Smooth muscle cell (in vitro differentiated cells): ENCODE results near the gene LRRC25. TPM values are rescaled to one million over a fixed set of nuclear protein-coding genes. Genes with fewer than 3 reads are reported as not detected.

Experiments
- DNase-seq: peaks from one replicate; lab custom pipeline; 2025; ENCODE audit not compliant: unreplicated experiment; lab: John Stamatoyannopoulos, UW
- H2AFZ ChIP-seq: fragments of 200-600 bp; sonication (generic); 2 replicates; pipeline ENCODE4 v1.6.0; 2016; ENCODE audit warnings: antibody characterized with exemption, low read depth, mild to moderate bottlenecking
- H3F3A ChIP-seq: fragments of 200-600 bp; sonication (generic); 2 replicates; pipeline ENCODE4 v1.6.0; 2017; ENCODE audit warnings: antibody characterized with exemption, low read depth
- H3K27ac ChIP-seq: fragments of 200-600 bp; sonication (generic); 2 replicates; pipeline ENCODE4 v1.5.1; 2016; ENCODE audit warnings: low read depth, mild to moderate bottlenecking
- H3K27me3 ChIP-seq: fragments of 200-600 bp; sonication (generic); 2 replicates; pipeline ENCODE4 v1.6.1; 2016; ENCODE audit warnings: low read depth, mild to moderate bottlenecking
- H3K36me3 ChIP-seq: fragments of 200-600 bp; sonication (generic); 2 replicates; pipeline ENCODE4 v1.5.1; 2016; ENCODE audit warnings: low read depth
- H3K4me1 ChIP-seq: fragments of 200-600 bp; sonication (generic); 2 replicates; pipeline ENCODE4 v1.5.1; 2016; ENCODE audit warnings: low read depth
- H3K4me2 ChIP-seq: fragments of 200-600 bp; sonication (generic); 2 replicates; pipeline ENCODE4 v1.6.0; 2016; ENCODE audit warnings: mild to moderate bottlenecking
- H3K4me3 ChIP-seq: fragments of 200-600 bp; sonication (generic); 2 replicates; pipeline ENCODE4 v1.5.1; 2016; ENCODE audit warnings: mild to moderate bottlenecking
- H3K79me2 ChIP-seq: fragments of 200-600 bp; sonication (generic); 2 replicates; pipeline ENCODE4 v1.6.0; 2016; ENCODE audit warnings: low read depth, mild to moderate bottlenecking
- H3K9ac ChIP-seq: fragments of 200-600 bp; sonication (generic); 2 replicates; pipeline ENCODE4 v1.6.0; 2016; ENCODE audit warnings: low read depth
- H3K9me3 ChIP-seq: fragments of 200-600 bp; sonication (generic); replicated peaks from 2 replicates; pipeline ENCODE4 v1.5.1; 2016; ENCODE audit warnings: low read depth
- H4K20me1 ChIP-seq: fragments of 200-600 bp; sonication (generic); 2 replicates; pipeline ENCODE4 v1.6.0; 2016; ENCODE audit warnings: low read depth
- WGBS: methylation state at CpG from one replicate; pipeline ENCODE4 v1.1.7; 2016; ENCODE audit warnings: low lambda C conversion rate; 5-methylcytosine and 5-hydroxymethylcytosine counted together
- polyA plus RNA-seq: library from polyadenylated mRNA; unstranded; fragments of >200 nt; fragmentation: Nextera tagmentation; extraction: Ambion mirVana; gene quantifications from 2 replicates; pipeline ENCODE4 v1.2.1, GENCODE V29; 2016
- total RNA-seq: library from RNA; depleted of rRNA; stranded (reverse); fragments of >200 nt; gene quantifications from 2 replicates; pipeline ENCODE4 v1.2.3, GENCODE V29; 2014
- TF ChIP-seq, protein P1 (sequence below): fragments of 200-600 bp; sonication (generic); IDR thresholded peaks from 2 replicates; pipeline ENCODE4 v1.5.1; 2017; ENCODE audit warnings: borderline replicate concordance, mild to moderate bottlenecking, antibody characterized with exemption; ENCODE audit not compliant: insufficient read depth, poor library complexity, severe bottlenecking

LRRC25 gene
- total and polyA plus RNA-seq, 2 experiments from 2014 or later = 0.34 TPM; not detected in 1

DNA sequence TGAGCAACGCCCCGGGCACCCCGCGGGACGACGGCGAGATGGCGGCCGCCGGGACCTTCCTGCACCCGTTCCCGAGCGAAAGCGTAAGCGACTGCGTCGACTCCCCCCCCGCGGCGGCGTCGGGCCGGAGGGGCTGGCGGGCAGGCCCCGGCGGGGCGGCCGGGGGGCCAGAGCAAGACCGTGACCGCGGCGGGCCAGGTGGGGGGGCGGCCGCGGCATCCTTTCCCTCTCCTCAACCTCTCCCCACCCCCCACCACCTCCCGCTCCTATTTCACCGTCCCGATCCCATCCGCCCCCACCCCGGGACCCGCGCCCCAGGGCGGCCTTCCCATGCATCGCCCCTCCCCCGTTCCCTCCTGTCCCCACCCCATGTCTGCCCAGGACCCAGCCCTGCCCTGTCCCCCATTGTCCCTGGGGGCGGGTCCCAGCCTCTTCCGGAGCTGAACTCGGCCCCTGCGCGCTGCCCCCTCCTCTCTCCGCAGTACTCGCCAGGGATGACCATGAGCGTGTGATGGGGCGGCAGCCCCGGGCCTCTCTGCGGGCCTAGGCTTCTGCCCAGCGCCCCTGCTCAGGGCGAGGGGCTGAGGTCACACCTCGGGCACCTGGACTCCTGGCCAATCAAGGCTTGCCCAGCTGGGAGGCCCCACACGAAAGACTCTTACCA is 36.4 kb upstream of the LRRC25 start:
- Histone ChIP-seq H3K36me3 (no peaks in the 10 kb centered on the region), H3K4me2 (peak overlapping the region; percentile 95), H3K27ac (peak overlapping the region; percentile 53), H3K27me3 (no peaks in the 10 kb centered on the region), H4K20me1 (peaks cover 14% of the 10 kb centered on the region), H3K9me3 (no peaks in the 10 kb centered on the region), H3K4me1 (peaks cover 35% of the 10 kb centered on the region), H3K79me2 (peaks cover 7% of the 10 kb centered on the region), H3F3A (peaks cover 13% of the 10 kb centered on the region), H3K9ac (peak overlapping the region; percentile 68), H3K4me3 (peak overlapping the region; percentile 67), H2AFZ (no peak overlapping the region)
- DNase-seq = no peak
- WGBS = 10% methylated on average over 25 of the region's 60 CpGs
- TF ChIP-seq, protein P1, sequence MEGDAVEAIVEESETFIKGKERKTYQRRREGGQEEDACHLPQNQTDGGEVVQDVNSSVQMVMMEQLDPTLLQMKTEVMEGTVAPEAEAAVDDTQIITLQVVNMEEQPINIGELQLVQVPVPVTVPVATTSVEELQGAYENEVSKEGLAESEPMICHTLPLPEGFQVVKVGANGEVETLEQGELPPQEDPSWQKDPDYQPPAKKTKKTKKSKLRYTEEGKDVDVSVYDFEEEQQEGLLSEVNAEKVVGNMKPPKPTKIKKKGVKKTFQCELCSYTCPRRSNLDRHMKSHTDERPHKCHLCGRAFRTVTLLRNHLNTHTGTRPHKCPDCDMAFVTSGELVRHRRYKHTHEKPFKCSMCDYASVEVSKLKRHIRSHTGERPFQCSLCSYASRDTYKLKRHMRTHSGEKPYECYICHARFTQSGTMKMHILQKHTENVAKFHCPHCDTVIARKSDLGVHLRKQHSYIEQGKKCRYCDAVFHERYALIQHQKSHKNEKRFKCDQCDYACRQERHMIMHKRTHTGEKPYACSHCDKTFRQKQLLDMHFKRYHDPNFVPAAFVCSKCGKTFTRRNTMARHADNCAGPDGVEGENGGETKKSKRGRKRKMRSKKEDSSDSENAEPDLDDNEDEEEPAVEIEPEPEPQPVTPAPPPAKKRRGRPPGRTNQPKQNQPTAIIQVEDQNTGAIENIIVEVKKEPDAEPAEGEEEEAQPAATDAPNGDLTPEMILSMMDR = no peak

DNA sequence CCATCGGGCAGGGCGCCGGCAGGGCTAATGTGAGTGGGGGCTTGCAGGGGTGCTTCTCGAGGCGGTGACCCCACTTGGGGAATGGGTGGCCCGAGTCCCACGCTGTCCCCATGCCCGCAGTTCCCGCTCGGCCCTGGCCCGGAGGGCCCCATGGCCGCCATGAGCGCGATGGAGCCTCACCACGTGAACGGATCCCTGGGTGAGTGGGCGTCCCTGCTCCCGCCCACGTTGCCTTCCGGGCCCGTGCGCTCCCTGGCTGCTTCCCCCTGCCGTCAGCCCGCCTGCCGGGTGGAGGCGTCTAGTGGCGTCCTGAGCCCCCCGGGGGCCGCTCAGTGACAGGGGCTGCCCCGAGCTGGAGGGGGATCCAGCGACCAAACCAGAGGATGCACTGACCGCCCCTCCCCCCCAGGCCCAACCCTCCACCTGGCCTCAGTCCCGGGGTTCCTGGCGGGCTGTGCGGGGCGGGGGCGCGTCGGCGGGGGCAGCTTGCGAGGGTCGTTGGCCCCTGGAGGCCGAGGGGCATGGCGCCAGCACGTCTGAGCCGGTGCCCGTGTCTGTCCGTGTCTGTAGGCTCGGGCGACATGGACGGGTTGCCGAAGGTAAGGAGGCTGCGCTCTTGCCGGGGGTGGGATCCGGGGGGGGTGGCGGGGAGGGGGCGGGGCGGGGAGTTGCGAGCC is 35.7 kb upstream of the LRRC25 start:
- Histone ChIP-seq H3K79me2 (peaks cover 7% of the 10 kb centered on the region), H3K27me3 (no peaks in the 10 kb centered on the region), H3K27ac (peak overlapping the region; percentile 46), H3K4me3 (peak overlapping the region; percentile 67), H3K9me3 (no peaks in the 10 kb centered on the region), H2AFZ (no peak overlapping the region), H3F3A (peaks cover 9% of the 10 kb centered on the region), H4K20me1 (peaks cover 14% of the 10 kb centered on the region), H3K4me2 (peak overlapping the region; percentile 95), H3K9ac (peak overlapping the region; percentile 68), H3K4me1 (peaks cover 33% of the 10 kb centered on the region), H3K36me3 (no peaks in the 10 kb centered on the region)
- TF ChIP-seq, protein P1 = no peak
- DNase-seq = peak; percentile 27
- 13% methylated on average over 49 of the region's 59 CpGs for WGBS

DNA sequence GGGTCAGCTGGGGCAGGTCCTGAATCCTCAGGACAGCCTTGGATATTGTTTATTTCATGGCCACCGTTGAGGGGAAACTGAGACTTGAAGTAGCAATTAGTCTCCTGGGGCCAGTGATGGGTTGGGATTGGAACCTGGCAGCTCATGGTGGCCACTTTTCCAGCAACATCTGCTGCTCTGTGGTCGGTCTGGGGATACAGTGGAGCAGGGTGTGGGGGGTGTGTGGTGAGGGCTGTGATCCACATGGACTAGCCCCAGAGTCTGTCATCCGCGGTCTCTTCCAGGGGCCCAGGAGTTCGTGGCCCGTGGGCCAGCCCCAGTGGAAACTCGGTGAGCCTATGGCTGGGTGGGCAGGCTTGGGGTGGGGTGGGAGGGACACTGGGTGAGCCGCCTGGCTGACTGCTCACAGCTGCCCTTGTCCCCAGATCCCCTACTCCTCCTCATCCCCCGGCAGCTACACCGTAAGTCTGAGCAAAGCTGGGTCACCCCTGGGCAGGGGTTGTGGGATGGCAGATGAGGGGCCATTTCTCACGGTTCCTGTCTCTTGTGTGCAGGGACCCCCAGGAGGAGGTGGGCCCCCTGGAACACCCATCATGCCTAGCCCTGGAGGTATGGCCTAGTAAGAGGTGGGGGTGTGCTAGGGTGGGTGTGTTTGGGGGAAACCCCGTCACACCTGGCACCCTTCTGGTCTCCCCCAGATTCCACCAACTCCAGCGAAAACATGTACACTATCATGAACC is 35.0 kb upstream of the LRRC25 start:
- Histone ChIP-seq H3K36me3 (no peaks in the 10 kb centered on the region), H3K9me3 (no peaks in the 10 kb centered on the region), H4K20me1 (peaks cover 17% of the 10 kb centered on the region), H3K27me3 (no peaks in the 10 kb centered on the region), H3F3A (peaks cover 8% of the 10 kb centered on the region), H2AFZ (no peak overlapping the region), H3K9ac (no peak overlapping the region), H3K4me3 (peak overlapping the region; percentile 67), H3K4me2 (peak overlapping the region; percentile 95), H3K27ac (no peak overlapping the region), H3K79me2 (peaks cover 7% of the 10 kb centered on the region), H3K4me1 (peaks cover 31% of the 10 kb centered on the region)
- TF ChIP-seq, protein P1 = no peak
- WGBS = 78% methylated on average over 11 of the region's 13 CpGs
- DNase-seq = no peak
